ENCODE data around the gene APBB2.

The APBB2 gene

GRCh38 chr4:41214136-41214824 is at the start of gene APBB2:
APBB2 (minus strand) TSS chr4:41214542; CDS start chr4:41033254, 181,288 bp downstream.
- peak; percentile 42 for FAIRE-seq
- peak; percentile 71 for DNase-seq (ENCODE audit: insufficient read length, low spot score)

GRCh38 chr4:41262198-41262597 is 47.9 kb upstream of the APBB2 start:
- DNase-seq (ENCODE audit: insufficient read length, low spot score) (no peak), FAIRE-seq (no peak)

GRCh38 chr4:41260116-41260733 is 45.9 kb upstream of the APBB2 start:
- no peak for FAIRE-seq
- DNase-seq (ENCODE audit: insufficient read length, low spot score), result no peak

- FAIRE-seq (no peak), DNase-seq (ENCODE audit: insufficient read length, low spot score) (no peak)
These were observed 44.4 kb upstream of the APBB2 start for GRCh38 chr4:41258783-41259182.

- no peak for DNase-seq (ENCODE audit: insufficient read length, low spot score)
- FAIRE-seq, result no peak
These were observed 43.6 kb upstream of the APBB2 start for GRCh38 chr4:41257906-41258305.

GRCh38 chr4:41257257-41257901 is 43.0 kb upstream of the APBB2 start:
- FAIRE-seq (no peak), DNase-seq (ENCODE audit: insufficient read length, low spot score) (no peak)

GRCh38 chr4:41256740-41257256 is 42.5 kb upstream of the APBB2 start, which contains the start of gene UCHL1:
UCHL1 (plus strand) TSS chr4:41256928; CDS start chr4:41256977, 49 bp downstream.
- no peak for DNase-seq (ENCODE audit: insufficient read length, low spot score)
- no peak for FAIRE-seq

- no peak for FAIRE-seq
- no peak for DNase-seq (ENCODE audit: insufficient read length, low spot score)
These were observed 41.9 kb upstream of the APBB2 start for GRCh38 chr4:41256131-41256739.

- DNase-seq (ENCODE audit: insufficient read length, low spot score) (no peak), FAIRE-seq (no peak)
These were observed 31.6 kb upstream of the APBB2 start for GRCh38 chr4:41245983-41246382.

GRCh38 chr4:41241919-41242318 is 27.6 kb upstream of the APBB2 start:
- DNase-seq (ENCODE audit: insufficient read length, low spot score) (no peak), FAIRE-seq (no peak)

GRCh38 chr4:41236508-41236907 is 22.2 kb upstream of the APBB2 start:
- FAIRE-seq, result no peak
- DNase-seq (ENCODE audit: insufficient read length, low spot score), result no peak

- DNase-seq (ENCODE audit: insufficient read length, low spot score) (no peak), FAIRE-seq (no peak)
These were observed 21.7 kb upstream of the APBB2 start for GRCh38 chr4:41236032-41236431.

GRCh38 chr4:41232856-41233255 is 18.5 kb upstream of the APBB2 start:
- no peak for DNase-seq (ENCODE audit: insufficient read length, low spot score)
- no peak for FAIRE-seq

- DNase-seq (ENCODE audit: insufficient read length, low spot score) (no peak), FAIRE-seq (no peak)
These were observed 18.1 kb upstream of the APBB2 start for GRCh38 chr4:41232406-41232805.

GRCh38 chr4:41227902-41228301 is 13.6 kb upstream of the APBB2 start:
- FAIRE-seq (no peak), DNase-seq (ENCODE audit: insufficient read length, low spot score) (no peak)

GRCh38 chr4:41221850-41222645 is 7.7 kb upstream of the APBB2 start:
- DNase-seq (ENCODE audit: insufficient read length, low spot score), result no peak
- FAIRE-seq, result no peak

- DNase-seq (ENCODE audit: insufficient read length, low spot score) (no peak), FAIRE-seq (no peak)
These were observed 5.1 kb upstream of the APBB2 start for GRCh38 chr4:41219421-41219950.

GRCh38 chr4:41218703-41219102 is 4.4 kb upstream of the APBB2 start:
- no peak for DNase-seq (ENCODE audit: insufficient read length, low spot score)
- no peak for FAIRE-seq

- DNase-seq (ENCODE audit: insufficient read length, low spot score), result no peak
- FAIRE-seq, result no peak
These were observed 3.0 kb upstream of the APBB2 start for GRCh38 chr4:41217374-41217773.

- DNase-seq (ENCODE audit: insufficient read length, low spot score) (no peak), FAIRE-seq (no peak)
These were observed 2.6 kb upstream of the APBB2 start for GRCh38 chr4:41217020-41217333.

Measured in GM19239 (cell line).